Measurements from ENCODE around the gene CDC25C.
"Not testable (repeated sequence)": the region's sequence is repeated elsewhere in the genome, so short reads cannot be mapped to it uniquely, and the experiment has no call there.

CDC25C gene

GRCh38 chr5:138275379-138275782 is 56.2 kb downstream of the CDC25C start:
- no peak for DNase-seq

- no peak for DNase-seq
Measured at GRCh38 chr5:138274189-138274853, 57.3 kb downstream of the CDC25C start, which contains the start of gene GFRA3. TSS of gene GFRA3 (minus strand) at chr5:138274621. CDS start at chr5:138274424, 197 bp downstream.

- DNase-seq = no peak
Measured at GRCh38 chr5:138273834-138274188, 57.8 kb downstream of the CDC25C start.

DNA sequence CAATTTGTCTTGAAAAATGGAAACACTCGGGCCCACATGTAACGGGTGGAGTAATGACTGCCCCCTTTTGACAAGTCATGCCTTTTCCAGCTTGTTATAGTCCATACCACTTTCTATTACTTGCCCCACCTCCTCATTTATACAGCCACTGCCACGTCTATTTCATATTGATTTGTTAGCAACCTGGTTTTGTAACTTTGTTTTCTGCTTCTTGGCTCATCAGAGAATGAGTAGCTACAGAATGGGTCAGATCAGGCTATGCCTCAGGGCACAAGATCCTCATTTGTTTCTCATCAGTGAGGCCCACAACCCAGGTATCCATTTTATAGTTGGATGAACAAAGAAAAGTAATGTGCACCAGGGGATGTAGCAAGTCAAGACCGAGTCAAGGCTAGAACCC is 58.9 kb downstream of the CDC25C start:
- DNase-seq = no peak

DNA sequence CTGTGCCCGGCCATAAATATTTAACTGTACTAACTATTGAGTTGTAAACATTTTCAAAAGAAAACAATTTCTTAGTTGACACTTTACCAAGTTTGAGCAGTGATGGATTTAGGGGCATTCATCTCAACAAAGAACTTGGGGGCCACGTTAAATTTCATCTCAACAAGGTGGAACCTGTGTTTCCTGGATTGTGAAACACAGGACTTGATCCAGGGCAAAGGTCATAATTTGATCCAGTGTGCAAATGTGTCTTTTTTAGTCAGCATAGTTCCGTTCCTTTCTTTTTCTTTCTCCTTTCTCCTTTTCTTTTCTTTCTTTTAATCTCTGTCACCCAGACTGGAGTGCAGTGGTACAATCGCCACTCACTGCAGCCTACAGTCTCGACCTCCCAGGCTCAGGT is 60.3 kb downstream of the CDC25C start:
- DNase-seq = no peak

DNA sequence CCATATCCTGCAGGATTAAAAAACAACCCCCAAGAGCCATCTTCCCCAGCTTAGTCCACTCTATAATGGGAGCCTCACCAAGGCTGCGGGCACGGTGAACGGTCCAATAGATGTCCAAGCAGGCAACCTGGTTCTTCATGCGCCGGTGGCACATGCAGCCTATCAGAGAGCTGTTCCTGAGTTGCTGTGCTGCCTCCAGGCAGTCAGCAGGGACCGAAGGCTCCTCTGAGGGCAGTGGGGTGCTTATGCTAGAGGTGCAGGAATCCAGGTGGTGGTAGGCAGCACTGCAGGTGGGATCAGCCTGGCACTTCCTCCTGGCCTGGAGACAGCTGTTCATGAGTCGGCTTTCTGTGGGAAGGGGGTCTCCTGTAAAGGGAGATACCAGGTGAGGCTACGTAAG is 67.4 kb downstream of the CDC25C start:
- DNase-seq = no peak

DNA sequence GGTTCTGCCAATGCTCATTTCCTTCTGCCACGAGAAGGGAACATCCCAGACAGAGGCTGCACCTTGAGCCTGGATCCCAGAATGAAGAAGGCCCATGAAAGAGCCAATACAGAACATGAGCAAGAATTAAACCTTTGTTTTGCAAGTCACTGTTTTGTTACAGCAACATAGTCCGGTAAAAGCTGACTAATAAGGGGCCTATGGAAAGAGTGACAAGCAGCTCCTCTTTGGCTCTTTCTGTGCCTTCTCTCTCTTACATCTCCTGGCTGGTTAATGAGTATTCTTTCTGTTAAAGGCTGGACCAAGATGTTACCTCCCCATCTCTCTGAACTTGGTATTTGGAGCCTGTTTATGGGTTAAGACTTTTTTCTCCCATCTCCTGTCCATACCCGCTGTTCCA is 68.0 kb downstream of the CDC25C start:
- no peak for DNase-seq

DNA sequence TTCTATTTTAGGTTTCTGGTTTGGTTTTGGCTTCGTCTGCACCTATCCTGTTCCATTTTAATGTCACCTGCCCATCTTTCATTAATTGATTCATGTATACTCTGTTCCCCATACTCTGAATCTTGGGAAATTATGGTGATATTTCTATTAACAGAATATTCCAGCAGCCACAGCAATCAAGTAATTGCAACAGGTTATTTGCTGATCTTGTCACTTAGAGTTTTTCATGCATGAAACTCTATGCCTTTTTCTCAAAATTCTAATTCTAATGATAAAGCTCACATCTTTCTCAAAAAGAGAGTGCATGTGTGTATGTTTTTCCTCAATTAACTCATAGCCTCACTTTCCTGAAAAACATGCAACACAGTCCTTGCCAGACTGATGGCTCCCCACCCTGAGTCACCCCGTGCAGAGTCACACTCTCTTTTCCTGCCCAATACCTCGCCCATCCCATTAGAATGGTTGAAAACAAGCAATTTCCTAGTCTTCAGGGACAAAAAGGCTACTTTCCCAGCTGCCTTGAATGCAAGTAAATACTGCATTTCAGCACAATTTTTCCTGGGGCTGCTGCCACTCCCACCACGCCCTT is 72.8 kb downstream of the CDC25C start:
- DNase-seq = no peak

GRCh38 chr5:138257583-138257982 is 74.0 kb downstream of the CDC25C start:
- DNase-seq = no peak

DNA sequence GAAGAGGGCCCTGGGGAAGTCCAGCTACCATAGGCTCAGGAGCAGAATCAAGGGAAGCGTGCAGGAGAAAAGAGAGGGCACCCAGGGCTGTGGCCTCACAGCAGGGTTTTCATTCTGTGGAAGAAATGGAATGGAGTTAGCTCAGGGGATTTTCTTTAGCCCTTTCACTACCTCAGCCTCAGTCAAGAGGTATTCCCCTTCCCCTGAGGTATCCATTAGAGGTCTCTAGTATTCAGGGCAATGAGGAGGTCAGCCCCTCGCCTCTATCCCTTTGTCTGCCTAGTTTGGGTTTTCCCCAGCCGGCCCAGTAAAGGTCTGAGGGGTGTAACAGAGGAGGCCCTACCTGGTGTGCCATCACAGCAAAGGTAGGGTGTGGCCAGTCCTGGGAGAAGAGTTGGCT is 78.7 kb downstream of the CDC25C start:
- DNase-seq = no peak

DNA sequence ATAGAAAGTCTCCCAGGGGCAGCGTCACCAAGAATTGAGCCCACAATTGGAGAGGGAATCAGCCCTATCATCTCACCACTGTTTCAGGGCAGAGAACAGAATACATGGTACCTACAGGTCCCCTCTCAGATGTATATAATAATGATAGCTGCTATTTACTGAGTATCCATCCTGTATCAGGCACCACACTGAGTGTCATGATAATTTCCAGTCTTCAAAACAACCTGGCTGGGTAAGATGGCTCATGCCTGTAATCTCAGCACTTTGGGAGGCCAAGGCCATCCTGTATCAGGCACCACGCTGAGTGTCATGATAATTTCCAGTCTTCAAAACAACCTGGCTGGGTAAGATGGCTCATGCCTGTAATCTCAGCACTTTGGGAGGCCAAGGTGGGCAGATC is 83.8 kb downstream of the CDC25C start:
- not testable (repeated sequence) for DNase-seq

DNA sequence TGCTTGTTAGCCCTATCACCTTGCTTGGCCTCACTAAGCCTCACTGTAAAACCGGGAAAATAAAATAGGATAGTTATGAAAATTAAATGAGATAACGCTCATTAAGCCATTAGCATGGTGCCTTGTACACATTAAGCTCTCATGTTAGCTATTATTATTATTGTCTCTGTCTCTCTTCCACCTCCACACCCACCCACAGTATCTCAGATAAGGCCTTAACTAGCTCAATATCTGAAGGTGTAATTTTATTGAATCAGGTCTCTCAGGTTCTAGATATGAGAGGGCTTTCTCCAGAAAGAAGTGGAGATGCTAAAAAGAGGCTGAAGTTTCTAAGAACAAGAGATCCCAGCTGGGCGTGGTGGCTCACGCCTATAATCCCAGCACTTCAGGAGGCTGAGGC is 84.8 kb downstream of the CDC25C start:
- DNase-seq = no peak

DNA sequence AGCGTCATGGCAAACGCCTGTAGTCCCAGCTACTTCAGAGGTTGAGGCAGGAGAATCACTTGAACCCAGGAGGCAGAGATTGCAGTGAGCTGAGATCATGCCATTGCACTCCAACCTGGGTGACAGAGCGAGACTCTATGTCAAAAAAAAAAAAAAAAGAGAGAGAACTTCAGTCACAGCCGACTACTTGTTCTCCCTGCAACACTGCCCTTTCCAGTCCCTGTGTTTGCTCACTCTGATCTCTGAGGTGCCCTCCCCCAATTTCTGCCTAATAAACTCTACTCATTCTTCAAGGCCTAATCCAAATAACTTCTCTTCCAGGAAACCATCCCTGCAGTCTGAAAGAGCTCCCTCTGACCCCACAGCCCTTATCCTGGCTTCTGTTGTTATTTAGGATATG is 85.3 kb downstream of the CDC25C start:
- DNase-seq = no peak

- DNase-seq = no peak
Measured at GRCh38 chr5:138245717-138246116, 85.9 kb downstream of the CDC25C start.

- no peak for DNase-seq
Measured at GRCh38 chr5:138243794-138244193, 87.8 kb downstream of the CDC25C start.

DNA sequence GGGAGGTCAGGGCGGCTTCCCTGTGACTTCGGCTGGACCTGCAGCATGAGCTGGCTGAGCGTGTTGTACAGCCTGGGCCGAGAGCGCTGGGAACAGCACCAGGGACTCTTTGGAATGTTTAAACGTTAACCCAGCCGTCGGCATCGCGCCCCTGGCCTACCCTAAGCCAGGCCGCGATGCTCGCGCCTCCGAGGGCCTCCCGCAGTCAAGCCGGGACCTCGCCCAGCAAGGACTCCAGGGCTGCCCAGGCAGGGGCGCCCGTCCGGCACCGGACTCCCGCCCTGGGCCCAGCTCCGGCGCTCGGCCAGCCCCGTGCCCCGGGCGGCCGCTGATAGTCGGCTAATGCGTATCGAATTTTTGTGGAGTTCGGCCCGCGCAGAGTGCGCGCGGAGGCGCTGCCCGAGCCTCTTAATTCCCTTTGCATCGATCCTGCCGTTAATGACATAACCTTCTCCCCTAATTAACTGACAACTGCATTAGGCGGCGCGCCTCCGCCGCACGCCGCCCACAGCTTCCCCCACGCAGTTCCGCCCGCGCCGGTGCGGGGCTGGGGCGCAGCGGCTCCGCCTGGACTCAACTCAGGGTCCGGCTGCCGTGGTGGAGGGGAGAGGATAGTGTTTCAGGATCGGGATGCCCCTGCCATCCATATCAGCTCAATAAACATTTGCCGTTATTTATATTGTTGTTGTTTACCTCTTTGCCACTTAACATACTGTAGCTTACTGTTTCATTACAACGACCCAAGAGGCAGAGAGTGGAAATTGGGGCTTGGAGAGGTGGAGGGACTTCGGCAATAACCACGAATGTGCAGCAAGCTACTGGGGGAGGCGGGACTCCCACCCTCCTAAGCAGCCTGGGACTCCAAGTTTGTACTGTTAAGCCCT is 89.7 kb downstream of the CDC25C start:
- DNase-seq = no peak

DNA sequence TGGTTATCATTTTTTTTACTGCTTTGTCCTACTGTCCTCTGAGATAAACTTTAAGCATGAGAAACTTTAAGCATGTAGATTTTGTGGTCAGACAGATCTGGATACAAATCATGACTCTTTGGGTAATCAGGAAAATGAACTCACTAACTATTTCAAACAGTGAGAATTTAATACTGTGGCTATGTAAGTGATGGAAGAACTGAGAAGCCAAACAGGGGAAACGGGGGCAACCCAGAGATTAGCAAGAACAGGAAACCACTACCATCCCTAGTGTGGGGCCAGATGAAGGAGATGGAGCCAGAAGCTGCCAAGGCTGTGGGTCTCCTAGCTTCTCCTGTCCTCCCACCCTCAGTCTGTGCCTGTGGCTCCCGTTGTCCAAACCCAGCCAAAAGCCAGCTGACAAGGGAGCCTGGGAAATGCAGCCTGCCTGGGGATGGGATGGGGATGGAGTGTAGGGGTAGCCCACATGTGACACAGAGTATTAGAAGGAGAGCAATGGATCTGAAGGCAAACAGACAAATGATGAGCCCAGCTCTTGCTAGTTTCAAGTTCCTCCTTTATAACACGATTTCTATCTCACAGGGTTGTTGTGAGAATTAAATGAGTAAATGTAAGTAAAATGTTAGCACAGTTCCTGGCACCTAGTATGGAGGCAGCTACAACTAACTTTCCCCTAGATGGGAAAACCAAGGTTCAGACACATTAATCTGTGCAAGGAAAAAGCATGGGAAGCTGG is 90.8 kb downstream of the CDC25C start:
- no peak for DNase-seq

DNA sequence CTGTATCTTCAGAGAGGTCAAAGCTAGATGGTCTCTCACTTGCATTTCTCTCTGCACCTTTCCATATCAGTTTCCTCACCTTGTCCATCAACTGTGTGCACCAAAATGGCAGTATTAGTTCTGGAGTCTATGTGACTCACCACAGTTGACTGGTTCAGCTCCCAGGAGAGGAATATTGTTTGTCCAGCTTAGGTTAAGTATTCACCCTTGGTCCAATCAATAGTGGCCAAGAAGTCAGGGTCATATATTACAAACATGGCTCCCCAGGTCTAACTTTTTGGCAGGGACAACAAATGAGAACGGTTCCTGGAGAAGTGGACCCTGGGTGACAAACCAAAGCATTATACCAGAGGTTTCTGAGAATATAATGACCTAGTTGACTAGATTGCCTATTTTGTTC is 93.6 kb downstream of the CDC25C start:
- no peak for DNase-seq
